HG03060 (cell line): ENCODE results near the gene ZNF576.
"Not testable (repeated sequence)": the region's sequence is repeated elsewhere in the genome, so short reads cannot be mapped to it uniquely, and the experiment has no call there.

Source experiments
- ATAC-seq: cut with Tn5 transposase; IDR thresholded peaks from one replicate; pipeline ENCODE4 v1.9.1; 2021; ENCODE audit warnings: low read depth, moderate number of reproducible peaks; ENCODE audit not compliant: unreplicated experiment

ZNF576 gene

GRCh38 chr19:43574424-43575155 is 21.8 kb upstream of the ZNF576 start:
- ATAC-seq = no peak

GRCh38 chr19:43575156-43575950 is 21.0 kb upstream of the ZNF576 start, which contains the start of the genes PINLYP and XRCC1:
Gene PINLYP, plus strand, starts transcription at chr19:43575801. Its CDS starts 1,391 bp downstream, at chr19:43577192.
Gene XRCC1, minus strand, starts transcription at chr19:43575527. Its CDS starts 69 bp downstream, at chr19:43575458.
- peak; percentile 91 for ATAC-seq

- ATAC-seq = no peak
These were observed 20.2 kb upstream of the ZNF576 start for GRCh38 chr19:43575955-43576878.

- no peak for ATAC-seq
These were observed 17.6 kb upstream of the ZNF576 start for GRCh38 chr19:43578787-43579186.

- no peak for ATAC-seq
These were observed 14.9 kb upstream of the ZNF576 start for GRCh38 chr19:43581467-43581866.

- ATAC-seq = no peak
These were observed 13.9 kb upstream of the ZNF576 start for GRCh38 chr19:43582495-43582894.

GRCh38 chr19:43584484-43584883 is 11.9 kb upstream of the ZNF576 start:
- no peak for ATAC-seq

GRCh38 chr19:43586346-43586745 is 10.0 kb upstream of the ZNF576 start:
- ATAC-seq = no peak

- ATAC-seq = not testable (repeated sequence)
These were observed 9.4 kb upstream of the ZNF576 start for GRCh38 chr19:43587029-43587428.

GRCh38 chr19:43589277-43589676 is 7.1 kb upstream of the ZNF576 start:
- ATAC-seq = no peak

- ATAC-seq = no peak
These were observed 6.7 kb upstream of the ZNF576 start for GRCh38 chr19:43589678-43590077.

GRCh38 chr19:43591904-43592772 is 4.3 kb upstream of the ZNF576 start:
- ATAC-seq = no peak

GRCh38 chr19:43592800-43593350 is 3.5 kb upstream of the ZNF576 start:
- ATAC-seq = no peak

- ATAC-seq = no peak
These were observed 2.2 kb upstream of the ZNF576 start for GRCh38 chr19:43594081-43594697.

GRCh38 chr19:43594710-43595604 is 1.4 kb upstream of the ZNF576 start:
- no peak for ATAC-seq

- no peak for ATAC-seq
These were observed 793 bp upstream of the ZNF576 start for GRCh38 chr19:43595605-43595998.

- no peak for ATAC-seq
These were observed 557 bp downstream of the ZNF576 start for GRCh38 chr19:43596842-43597461.

- ATAC-seq = no peak
These were observed 1.5 kb downstream of the ZNF576 start for GRCh38 chr19:43597876-43598275.
